A673 (cell line): Measurements from ENCODE around the gene RNASE7. TPM values are rescaled to one million over a fixed set of nuclear protein-coding genes. Genes with fewer than 3 reads are reported as not detected.

ENCODE experiments used
- BruUV-seq: library from RNA; stranded (reverse); fragments of 400-500 nt; replicated peaks from 2 replicates; lab custom pipeline; 2021; lab: Mats Ljungman, UMichigan
- CTCF ChIA-PET: fragments of 300-600 bp; sonication (Branson Sonifier 250); formaldehyde crosslinking; loops from one replicate; lab custom pipeline; 2022; ENCODE audit warnings: antibody characterized with exemption; lab: Charles Lee
- POLR2A ChIA-PET: fragments of 300-600 bp; sonication (Branson Sonifier 250); formaldehyde crosslinking; loops from one replicate; lab custom pipeline; 2022; ENCODE audit warnings: antibody characterized with exemption; ENCODE audit not compliant: low non-redundant PET; lab: Charles Lee
- DNase-seq: peaks from one replicate; pipeline ENCODE4 v3.0.0-alpha.2; 2015; ENCODE audit warnings: low spot score
- H3K27ac ChIP-seq: fragments of 200-600 bp; sonication (generic); 2 replicates; pipeline ENCODE4 v1.5.1; 2016; ENCODE audit warnings: mixed run types, low read depth, mild to moderate bottlenecking, mixed read lengths, antibody characterized with exemption, low read length; ENCODE audit not compliant: poor library complexity, severe bottlenecking
- H3K27me3 ChIP-seq: fragments of 200-600 bp; sonication (generic); replicated peaks from 2 replicates; pipeline ENCODE4 v1.6.1; 2017; ENCODE audit warnings: mixed run types, low read depth, mild to moderate bottlenecking, mixed read lengths, antibody characterized with exemption, low read length; ENCODE audit not compliant: insufficient read depth, poor library complexity
- H3K36me3 ChIP-seq: fragments of 200-600 bp; sonication (generic); 2 replicates; pipeline ENCODE4 v1.6.1; 2016; ENCODE audit warnings: mixed run types, mild to moderate bottlenecking, mixed read lengths, antibody characterized with exemption, low read length; ENCODE audit not compliant: insufficient read depth, poor library complexity, severe bottlenecking
- H3K4me1 ChIP-seq: fragments of 200-600 bp; sonication (generic); 2 replicates; pipeline ENCODE4 v1.6.1; 2017; ENCODE audit warnings: mixed run types, mild to moderate bottlenecking, mixed read lengths, antibody characterized with exemption, low read length; ENCODE audit not compliant: insufficient read depth, poor library complexity, severe bottlenecking
- H3K4me3 ChIP-seq: fragments of 200-600 bp; sonication (generic); 2 replicates; pipeline ENCODE4 v1.5.1; 2016; ENCODE audit warnings: low read depth, mixed run types, mild to moderate bottlenecking, mixed read lengths, low read length; ENCODE audit not compliant: poor library complexity, severe bottlenecking
- H3K9me3 ChIP-seq: fragments of 200-600 bp; sonication (generic); 2 replicates; pipeline ENCODE4 v1.6.1; 2016; ENCODE audit warnings: mixed run types, low read depth, mild to moderate bottlenecking, mixed read lengths, antibody characterized with exemption, low read length; ENCODE audit not compliant: poor library complexity, severe bottlenecking
- CTCF ChIP-seq: fragments of 300-800, 200-600 bp; sonication (generic); conservative IDR thresholded peaks from 2 replicates; pipeline ENCODE4 v1.5.1; 2017; ENCODE audit warnings: low read depth, mild to moderate bottlenecking, antibody characterized with exemption, low read length, moderate library complexity, mixed read lengths
- EZH2 ChIP-seq: fragments of 200-600 bp; sonication (generic); IDR thresholded peaks from 2 replicates; pipeline ENCODE4 v1.6.1; 2017; ENCODE audit warnings: borderline replicate concordance, low read depth, mild to moderate bottlenecking, mixed read lengths, antibody characterized with exemption, low read length; ENCODE audit not compliant: poor library complexity, severe bottlenecking
- intact Hi-C: fragments of 100-400 bp; cut with micrococcal nuclease; formaldehyde crosslinking; loops from one replicate; pipeline ENCODE4 v1.10.0; 2022; ENCODE audit not compliant: unreplicated experiment
- total RNA-seq: library from RNA; stranded (reverse); gene quantifications from 2 replicates; pipeline ENCODE4 v1.2.3, GENCODE V29; 2021

Gene RNASE7
- total RNA-seq, 1 experiment from 2014 or later, result not detected

GRCh38 chr14:21057803-21058675 lies 15.9 kb downstream of the RNASE7 start, which contains the start of gene RNASE8:
TSS of gene RNASE8 (plus strand) at chr14:21057822. CDS start at chr14:21057893, 71 bp downstream.
- no peaks in the 10 kb centered on the region for H3K9me3 ChIP-seq
- no peak for DNase-seq
- peaks cover under 1% of the 10 kb centered on the region for H3K4me1 ChIP-seq
- POLR2A ChIA-PET, result interaction anchor here (0.6 kb wide), 1 partner anchor 90 kb away, joined by 3 read pairs; no protein-coding TSS in a partner anchor
- no peak within 1 kb of the TSS for H3K4me3 ChIP-seq
- intact Hi-C loops, result no loop called here
- TF ChIP-seq EZH2, result no peak
- no peak within 1 kb of the TSS for H3K27ac ChIP-seq
- no peaks in the 10 kb centered on the region for H3K36me3 ChIP-seq
- no TSS peak for BruUV-seq
- H3K27me3 ChIP-seq, result no peaks in the 10 kb centered on the region
- CTCF ChIA-PET, result no interaction called here

- TF ChIP-seq CTCF (no peak), EZH2 (no peak)
- Histone ChIP-seq H3K4me1 (peaks cover 7% of the 10 kb centered on the region), H3K27me3 (no peaks in the 10 kb centered on the region), H3K27ac (no peak overlapping the region), H3K36me3 (no peaks in the 10 kb centered on the region), H3K9me3 (no peaks in the 10 kb centered on the region), H3K4me3 (no peak overlapping the region)
- no TSS peak for BruUV-seq
- no peak for DNase-seq
- intact Hi-C loops, result no loop called here
- POLR2A ChIA-PET, result no interaction called here
- CTCF ChIA-PET, result no interaction called here
These were observed 16.7 kb downstream of the RNASE7 start for GRCh38 chr14:21058903-21059302.

DNA sequence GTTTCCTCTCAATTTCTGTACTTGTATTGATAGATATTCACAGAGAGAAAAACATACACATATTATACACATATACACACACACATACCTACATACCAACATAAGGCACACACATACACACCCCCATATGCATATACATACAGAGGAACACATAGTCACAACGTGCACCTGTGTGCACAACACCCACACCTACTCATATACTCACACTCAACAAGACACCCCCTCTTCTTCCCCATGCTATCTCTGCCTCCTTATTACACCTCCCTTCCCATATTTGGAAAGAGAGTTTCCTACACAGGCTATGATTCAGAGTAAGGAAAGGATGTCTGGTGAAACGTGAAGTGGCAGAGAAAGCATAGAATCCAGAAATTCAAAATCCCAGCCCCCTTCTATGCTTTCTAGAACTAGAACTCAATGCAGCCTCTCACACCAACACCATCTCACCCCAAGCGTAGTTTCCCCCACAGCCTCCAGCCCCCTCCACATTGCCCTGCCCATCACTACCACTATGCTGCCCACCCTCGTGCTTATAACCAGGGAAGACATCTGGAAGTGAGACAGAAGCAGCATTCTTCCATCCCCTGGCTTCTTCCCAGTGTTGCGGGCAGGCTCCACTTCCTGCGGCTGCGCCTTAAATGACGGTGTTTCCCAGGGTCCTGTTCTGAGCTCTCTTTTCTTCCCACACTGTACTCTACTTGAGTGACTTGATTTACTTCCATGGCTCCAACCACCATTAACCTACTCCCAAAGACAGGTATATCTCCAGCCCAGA lies 17.9 kb downstream of the RNASE7 start:
- no TSS peak for BruUV-seq
- H3K27ac ChIP-seq, result no peak overlapping the region
- no peaks in the 10 kb centered on the region for H3K36me3 ChIP-seq
- ChIA-PET CTCF (no interaction called here), POLR2A (no interaction called here)
- TF ChIP-seq EZH2 (no peak), CTCF (no peak)
- intact Hi-C loops, result no loop called here
- H3K4me1 ChIP-seq, result peaks cover 7% of the 10 kb centered on the region
- no peaks in the 10 kb centered on the region for H3K27me3 ChIP-seq
- no peak for DNase-seq
- H3K4me3 ChIP-seq, result no peak overlapping the region
- no peaks in the 10 kb centered on the region for H3K9me3 ChIP-seq
